ENCODE data around the gene UBE2V1. TPM values are rescaled to one million over a fixed set of nuclear protein-coding genes. Genes with fewer than 3 reads are reported as not detected.
A peak's percentile ranks its signal among the peaks of the same experiment; 100 is the strongest.

UBE2V1 gene
- total and polyA plus RNA-seq, 2 of the 13 experiments (the other 11 are each of a cell fraction or from before 2014, with no cell fraction given): 81.3 to 132 TPM

- DNase-seq (ENCODE audit: low spot score): no peak
- ChIA-PET CTCF (ENCODE audit: low intra/inter-chr PET ratio, low total read pairs) (interaction anchor here (1.2 kb wide), 1 partner anchor 31 kb away, joined by 3 read pairs; no protein-coding TSS in a partner anchor), POLR2A (interaction anchor here (0.6 kb wide), 1 partner anchor 59 kb away, joined by 5 read pairs; no protein-coding TSS in a partner anchor)
- Histone ChIP-seq H3K36me3 (replicated peaks in 1 of 2; ENCODE audit: control insufficient read depth in 1 of 2, insufficient read depth in 2 of 2, low read length in 2 of 2) (no peaks in the 10 kb centered on the region), H3K4me1 (ENCODE audit: insufficient read depth, low read length) (peaks cover 51% of the 10 kb centered on the region), H2AFZ (ENCODE audit: low read length) (no peak overlapping the region), H3K9ac (ENCODE audit: insufficient read depth, low read depth, low read length) (no peak overlapping the region), H3K27me3 (ENCODE audit: control insufficient read depth in 1 of 2, insufficient read depth in 2 of 2, low read length in 2 of 2) (peaks cover 0 to 20% of the 10 kb centered on the region in 2 experiments; a peak in 3 of 5 replicates), H3K27ac (ENCODE audit: extremely low read length, insufficient read depth, low read length) (no peak overlapping the region), H3K9me3 (ENCODE audit: low read length) (no peaks in the 10 kb centered on the region), H4K20me1 (ENCODE audit: insufficient read depth, low read length) (no peaks in the 10 kb centered on the region), H3K4me3 (replicated peaks in 1 of 3; ENCODE audit: insufficient read depth in 1 of 3, low read depth in 2 of 3, low read length in 3 of 3) (peak overlapping the region in 1 of 3 experiments; percentile 71; a peak in 2 of 6 replicates), H3K79me2 (ENCODE audit: insufficient read depth, low read length) (no peaks in the 10 kb centered on the region), H3K4me2 (ENCODE audit: low read depth, low read length) (peak overlapping the region; percentile 95)
- WGBS (ENCODE audit: low lambda C conversion rate): 25% methylated on average over 5 of the region's 5 CpGs
- in situ Hi-C loops (cut with HindIII; ENCODE audit: extremely low pct_ligation_motif_present, low pct_unique_long_range_greater_than_20kb): no loop called here
- no peak for FAIRE-seq
- intact Hi-C loops (cut with micrococcal nuclease; ENCODE audit: unreplicated experiment): loop anchor here (2.0 kb wide), 1 partner anchor 17 kb away; no protein-coding TSS in a partner anchor
- ATAC-seq: peak; percentile 71
- no TSS peak for BruUV-seq (replicated peaks)
- TF ChIP-seq SRF (IDR thresholded peaks at IDR 0.05; ENCODE audit: low read depth, low read length): no peak
- no peak for TF ChIP-seq PHF20 (CRISPR knock-in tag; IDR thresholded peaks at IDR 0.05)
- TF ChIP-seq HOXD1 (CRISPR knock-in tag; IDR thresholded peaks at IDR 0.05): 0 out of 2 replicates have a peak, but pooled peaks have one; percentile 30
- TF ChIP-seq HHEX (CRISPR knock-in tag; IDR thresholded peaks at IDR 0.05): no peak
- no peak for TF ChIP-seq MNT (IDR thresholded peaks at IDR 0.05)
- TF ChIP-seq ZSCAN21 (CRISPR knock-in tag; IDR thresholded peaks at IDR 0.05; ENCODE audit: borderline replicate concordance): peak; percentile 16; the same call in 1 of the 2 replicates
- TF ChIP-seq ZBTB42 (CRISPR knock-in tag; IDR thresholded peaks at IDR 0.05): no peak
- TF ChIP-seq ERF (CRISPR knock-in tag; IDR thresholded peaks at IDR 0.05): no peak
- TF ChIP-seq ZNF646 (CRISPR knock-in tag; IDR thresholded peaks at IDR 0.05): no peak
- no peak for TF ChIP-seq MXD1 (CRISPR knock-in tag; IDR thresholded peaks at IDR 0.05)
- peak; percentile 73 for TF ChIP-seq CTCF (CRISPR knock-in tag; IDR thresholded peaks at IDR 0.05)
- TF ChIP-seq YEATS2 (CRISPR knock-in tag; IDR thresholded peaks at IDR 0.05; ENCODE audit: borderline replicate concordance): no peak
- no peak for TF ChIP-seq ZNF18 (CRISPR knock-in tag; IDR thresholded peaks at IDR 0.05; ENCODE audit: insufficient replicate concordance)
Observed at GRCh38 chr20:50054231-50054547, 58.8 kb downstream of the UBE2V1 start.
